Hematopoietic multipotent progenitor cell (in vitro differentiated cells): ENCODE data around the gene ZNF746. TPM values are rescaled to one million over a fixed set of nuclear protein-coding genes. Genes with fewer than 3 reads are reported as not detected.
A peak's percentile ranks its signal among the peaks of the same experiment; 100 is the strongest.
"Not testable (repeated sequence)": the region's sequence is repeated elsewhere in the genome, so short reads cannot be mapped to it uniquely, and the experiment has no call there.

Experiments
- DNase-seq, 3 donors: peaks; one replicate each; pipeline ENCODE4 v3.0.0-alpha.2; 2011 to 2015; ENCODE audit warnings: low read depth in 2 of 3, low spot score in 2 of 3
- total RNA-seq: library from RNA; depleted of rRNA; stranded (reverse); fragments of >200 nt; gene quantifications from one replicate; pipeline ENCODE4 v1.2.3, GENCODE V29; 2012

ZNF746 gene
- total RNA-seq, 1 donor, result 36.1 TPM

DNA sequence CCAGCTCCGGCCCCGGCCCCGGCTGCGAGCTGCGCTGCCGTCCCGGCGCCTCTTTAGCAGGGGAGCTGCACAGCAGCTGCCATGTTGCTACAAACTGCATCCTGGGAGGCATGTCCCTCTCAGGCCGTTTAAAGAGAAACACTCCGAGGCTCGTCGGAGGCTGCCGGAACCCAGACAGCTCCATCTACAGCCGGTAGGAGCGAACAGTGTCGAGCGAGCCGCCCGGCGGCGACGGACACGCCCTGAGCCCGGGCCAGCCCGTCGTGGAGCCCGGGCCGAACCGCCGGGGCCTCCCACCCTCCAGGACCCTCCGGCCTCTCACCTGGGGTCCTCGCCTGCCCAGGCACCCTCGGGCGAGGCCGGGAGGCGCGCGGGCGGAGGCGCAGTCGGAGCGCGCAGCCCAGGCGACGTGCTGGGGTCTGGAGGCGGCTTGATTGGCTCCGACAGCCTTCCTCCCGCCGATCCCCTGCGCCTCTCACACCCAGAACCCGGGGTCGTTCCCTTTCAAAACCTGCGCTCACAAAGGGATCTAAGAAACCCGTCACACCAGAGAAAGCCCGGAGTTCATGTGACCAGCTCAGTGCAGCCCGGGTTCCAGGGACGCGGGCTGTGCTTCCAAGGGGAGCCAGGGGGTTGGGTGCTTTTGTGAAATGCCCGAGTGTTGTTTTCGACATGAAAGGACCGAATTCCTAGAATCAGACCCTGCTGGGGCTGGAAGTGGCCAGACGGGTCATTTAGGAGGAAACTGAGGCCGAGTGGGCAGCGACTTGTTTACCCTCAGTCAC, 36.9 kb downstream of the ZNF746 start, which contains the start of gene ZNF777:
ZNF777 (minus strand) TSS at position 570 of the 785 bp plus-strand sequence. CDS start 5,040 bp downstream, outside the sequence.
- DNase-seq, result peak; percentile 58 to 90 (median 83)

DNA sequence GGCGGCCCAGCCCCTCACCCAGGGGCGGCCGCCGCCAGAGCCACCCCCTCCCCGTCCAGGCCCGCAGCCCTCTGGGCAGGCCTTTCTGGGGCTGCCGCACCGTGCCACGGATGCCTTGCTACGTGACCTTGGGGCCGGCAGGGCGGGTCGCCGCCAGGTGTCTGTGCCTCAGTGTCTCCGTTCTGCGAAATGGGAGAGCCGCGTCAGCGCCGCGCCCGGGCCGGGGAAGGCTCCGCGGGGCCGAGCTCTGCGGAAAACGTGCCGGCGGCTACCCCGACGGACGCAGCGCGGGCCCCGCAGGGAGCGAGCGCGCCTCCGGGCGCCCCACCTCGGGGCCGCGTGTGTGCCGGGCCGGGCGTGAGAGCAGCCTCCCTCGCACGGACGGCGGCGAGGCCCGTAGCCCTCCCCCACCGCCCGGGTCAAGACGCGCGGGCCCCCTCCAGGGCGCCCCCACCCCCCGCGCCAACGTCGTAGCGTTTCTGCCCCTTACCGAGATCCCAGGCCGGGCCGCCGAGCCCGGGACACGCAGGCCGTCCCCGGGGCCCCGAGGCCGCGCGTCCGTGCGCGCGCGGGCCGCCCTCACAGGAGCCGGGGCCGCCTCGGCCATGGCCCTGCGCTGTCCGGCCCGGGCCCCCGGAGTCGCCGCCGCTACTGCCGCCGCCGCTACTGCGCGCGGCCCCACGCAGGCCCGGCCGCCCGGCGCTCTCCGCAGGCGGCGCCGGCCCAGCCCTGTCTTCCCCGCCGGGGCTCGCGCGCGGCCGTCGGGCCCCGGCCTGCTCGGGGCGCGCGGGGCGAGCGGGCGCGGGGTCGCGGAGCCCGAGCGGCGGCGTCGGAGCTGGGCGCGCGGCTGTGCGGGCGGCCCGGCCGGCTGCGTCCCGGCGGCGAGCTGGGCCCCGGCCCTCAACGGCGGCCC, 37.8 kb downstream of the ZNF746 start:
- peak in 1 of 3 donors; percentile 14 for DNase-seq

DNA sequence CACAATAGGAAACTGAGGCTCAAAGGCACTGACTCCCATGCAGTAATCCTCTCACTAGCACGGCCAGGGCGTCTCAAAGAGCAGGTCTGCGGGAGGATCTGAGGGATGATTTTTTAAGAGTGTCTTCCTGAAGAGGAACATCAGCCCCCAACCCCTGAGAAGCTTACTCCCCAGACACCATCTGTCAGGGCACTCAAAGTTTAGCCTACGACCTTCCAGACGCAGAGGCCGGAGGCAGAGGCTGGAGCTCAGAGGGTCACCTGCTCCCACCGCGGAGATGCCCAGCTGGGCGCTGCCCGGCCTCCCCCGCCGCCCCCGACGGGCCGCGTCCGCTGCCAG, 38.4 kb downstream of the ZNF746 start:
- no peak for DNase-seq

DNA sequence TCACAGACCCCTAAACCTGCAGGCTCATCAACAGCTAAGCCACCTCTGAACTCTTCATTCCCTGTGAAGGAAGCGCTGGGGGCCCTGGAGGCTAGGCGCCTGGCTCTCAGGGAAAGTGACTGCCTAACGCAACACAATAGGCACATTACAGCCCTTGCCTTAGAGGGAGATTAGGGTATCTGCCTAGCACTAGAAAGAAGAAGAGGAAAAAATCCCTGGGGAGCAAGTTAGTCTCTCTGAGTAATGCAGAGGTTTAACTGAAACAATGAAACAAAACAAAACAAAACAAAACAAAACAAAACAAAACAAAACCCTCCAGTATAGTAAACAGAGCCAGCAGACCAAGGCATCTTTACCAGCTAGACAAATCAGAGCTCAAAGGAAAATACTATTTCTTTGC, 39.4 kb downstream of the ZNF746 start:
- DNase-seq, result no peak

DNA sequence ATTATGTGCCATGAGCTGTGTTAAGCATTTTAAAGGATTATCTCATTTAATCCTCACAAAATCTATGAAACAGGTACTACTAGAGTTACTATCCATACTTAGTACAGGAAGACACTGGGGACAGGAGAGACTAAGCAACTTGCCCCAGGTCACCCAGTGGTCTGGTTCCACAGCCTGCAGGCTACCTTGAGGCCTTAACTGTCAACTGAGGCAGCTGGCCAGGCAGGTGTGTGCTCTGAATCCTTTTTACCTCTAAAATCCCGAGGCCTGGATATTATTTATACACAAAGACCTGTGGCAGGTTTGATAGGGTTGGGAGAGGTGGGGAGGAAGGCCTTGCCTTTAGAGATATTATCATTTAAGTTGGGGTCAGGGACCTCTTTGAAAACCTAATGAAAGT, 39.8 kb downstream of the ZNF746 start:
- DNase-seq, result no peak

DNA sequence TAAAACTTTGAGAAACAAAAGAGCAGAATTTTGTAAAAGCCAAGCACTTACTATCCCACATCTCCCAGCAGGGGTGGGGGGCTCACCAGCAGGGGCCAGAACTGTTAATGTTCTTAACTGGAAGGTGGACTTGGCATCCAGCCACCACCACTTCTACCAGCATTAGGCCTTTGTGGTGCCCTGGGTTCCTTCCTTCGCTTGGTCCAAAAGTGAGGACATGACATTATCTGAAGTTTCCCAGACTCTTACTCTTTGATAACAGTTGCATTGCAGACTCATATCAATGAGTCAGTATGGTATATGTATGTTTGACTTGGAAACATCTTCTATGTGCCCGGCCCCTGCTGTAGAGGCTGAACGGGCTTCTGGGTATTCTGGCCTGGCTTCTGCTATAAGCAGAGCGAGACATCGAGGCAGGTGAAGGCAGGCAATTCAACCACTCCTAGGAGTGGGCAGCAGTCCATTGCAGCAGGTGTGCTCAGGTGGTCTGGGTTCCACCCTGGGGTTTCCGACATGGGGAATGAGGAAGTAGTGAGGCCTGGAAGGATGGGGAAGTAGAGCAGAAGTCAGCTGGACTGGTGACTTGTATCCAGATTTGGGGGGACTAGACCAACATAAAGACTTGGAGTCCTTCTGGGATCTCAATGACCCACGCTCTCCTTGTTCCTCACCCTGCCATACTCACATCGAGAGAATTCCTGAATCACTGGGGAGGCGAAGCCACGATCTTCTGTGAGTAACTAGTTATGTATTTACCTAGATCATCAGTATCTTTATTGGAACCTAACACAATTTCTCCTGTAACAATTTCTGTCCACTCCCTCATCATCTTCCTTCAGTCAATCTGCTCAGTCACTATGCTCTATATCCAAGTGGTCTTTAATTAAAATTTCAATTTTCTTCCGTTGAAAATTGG, 40.8 kb downstream of the ZNF746 start:
- DNase-seq, result no peak

DNA sequence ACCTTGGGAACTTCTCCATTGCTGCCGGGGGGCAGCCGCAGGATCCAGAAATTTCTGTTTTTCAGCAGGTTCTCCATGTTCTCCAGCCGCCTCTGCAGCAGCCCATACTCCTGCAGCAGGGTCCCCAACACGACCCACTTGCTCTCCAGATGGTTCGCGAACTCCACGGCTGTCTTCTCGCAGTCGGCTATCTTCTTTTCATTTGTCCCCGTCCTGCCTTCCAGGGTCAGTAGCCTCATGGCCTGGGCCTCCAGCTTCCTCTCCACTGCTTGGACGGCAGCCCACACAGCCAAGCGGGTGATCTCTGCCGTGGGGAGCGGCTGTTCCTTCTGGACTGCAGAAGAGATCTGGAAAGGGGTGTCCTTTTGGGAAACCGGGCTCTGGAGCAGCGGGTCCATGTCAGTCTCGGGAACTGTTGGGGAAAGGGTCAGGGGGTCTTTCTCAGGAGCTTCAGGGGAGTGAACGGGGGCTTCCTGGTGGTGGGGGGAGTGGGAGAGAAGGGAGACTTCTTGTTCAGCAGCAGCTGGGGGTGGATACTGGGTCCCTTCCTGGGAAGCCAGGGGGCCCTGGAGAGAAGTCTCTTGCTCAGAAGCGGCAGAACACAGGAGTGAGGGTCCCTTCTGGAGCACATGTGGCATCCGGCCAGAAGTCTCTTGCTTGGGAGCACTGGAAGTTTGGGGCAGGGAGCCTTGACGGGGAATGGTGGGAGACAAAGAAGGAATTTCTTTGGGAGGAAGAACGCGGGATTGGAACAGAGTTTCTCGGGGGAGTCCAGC, 42.2 kb downstream of the ZNF746 start:
- no peak for DNase-seq

DNA sequence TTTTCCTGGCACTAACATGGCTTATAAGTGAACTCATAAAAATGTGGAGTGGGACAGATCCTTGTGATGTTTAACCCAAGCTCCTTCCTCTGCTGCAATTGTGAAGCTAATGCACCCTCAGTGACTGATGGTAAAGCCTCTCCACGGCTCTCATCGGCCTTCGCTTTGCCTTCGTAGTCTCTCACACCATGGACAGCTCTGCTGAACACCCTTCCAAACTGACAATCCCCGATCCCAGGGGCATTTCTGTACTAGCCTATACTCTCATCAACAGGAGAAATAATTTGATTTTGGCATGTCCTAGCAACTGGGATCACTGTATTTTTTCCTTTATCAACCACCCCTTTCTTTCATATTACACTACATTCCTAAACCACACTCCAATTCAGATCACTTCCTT, 42.9 kb downstream of the ZNF746 start:
- DNase-seq, result no peak

DNA sequence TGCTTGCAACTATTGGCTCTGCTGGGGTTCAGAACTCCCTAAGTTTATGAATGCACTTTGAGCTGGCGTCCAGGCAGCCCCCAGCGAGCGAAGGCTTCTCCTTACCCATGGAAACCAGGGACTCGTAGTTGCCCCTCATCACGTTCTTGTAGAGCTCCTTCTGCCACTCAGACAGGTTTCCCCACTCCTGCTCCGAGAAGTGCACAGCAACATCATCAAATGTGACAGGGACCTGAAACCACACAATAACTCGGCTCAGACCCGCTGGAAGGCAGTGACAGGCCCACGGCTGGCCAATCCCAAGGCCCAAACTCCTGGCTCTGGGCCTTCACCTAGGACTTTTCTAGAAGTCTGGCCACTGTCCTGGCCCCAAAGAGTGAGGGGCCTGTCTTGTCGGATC, 43.6 kb downstream of the ZNF746 start:
- no peak for DNase-seq

DNA sequence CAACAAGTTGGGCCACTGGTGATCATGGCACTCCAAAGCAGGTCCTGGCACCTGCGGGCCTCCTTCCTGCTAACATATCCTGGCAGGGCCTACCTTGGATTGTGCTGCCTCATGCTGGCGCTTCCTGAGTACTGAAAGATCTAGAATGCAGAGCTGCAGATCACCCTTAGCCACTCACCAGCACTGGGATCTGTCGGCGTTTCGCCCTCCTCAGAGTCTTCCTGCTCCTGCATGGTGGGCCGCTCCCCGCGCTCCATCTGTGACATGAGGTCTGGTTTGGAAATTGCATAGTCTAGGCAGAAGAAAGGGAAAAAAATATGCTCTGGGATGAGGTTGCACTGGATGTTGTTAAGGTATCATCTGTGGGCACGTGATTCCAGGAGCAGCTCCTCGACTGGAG, 46.8 kb downstream of the ZNF746 start:
- DNase-seq, result no peak

DNA sequence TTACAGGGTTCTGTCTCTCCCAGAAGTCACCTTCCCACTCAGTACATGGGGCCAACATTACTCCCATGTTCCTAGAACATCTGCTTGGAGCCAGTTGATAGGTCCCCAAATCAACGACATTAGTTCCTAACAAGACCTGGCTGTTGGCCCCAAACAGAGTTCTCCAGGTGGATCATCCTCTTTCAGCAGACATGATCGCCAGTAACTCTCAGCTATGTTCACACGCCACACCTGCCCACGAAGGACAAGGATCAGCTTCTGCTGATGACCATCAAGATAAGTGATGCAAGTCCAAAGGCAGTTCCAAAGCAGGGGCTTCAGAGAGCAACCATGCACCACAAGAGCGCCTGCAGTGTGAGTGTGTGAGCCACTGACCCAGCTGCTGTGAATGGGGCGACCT, 47.7 kb downstream of the ZNF746 start:
- DNase-seq, result no peak

DNA sequence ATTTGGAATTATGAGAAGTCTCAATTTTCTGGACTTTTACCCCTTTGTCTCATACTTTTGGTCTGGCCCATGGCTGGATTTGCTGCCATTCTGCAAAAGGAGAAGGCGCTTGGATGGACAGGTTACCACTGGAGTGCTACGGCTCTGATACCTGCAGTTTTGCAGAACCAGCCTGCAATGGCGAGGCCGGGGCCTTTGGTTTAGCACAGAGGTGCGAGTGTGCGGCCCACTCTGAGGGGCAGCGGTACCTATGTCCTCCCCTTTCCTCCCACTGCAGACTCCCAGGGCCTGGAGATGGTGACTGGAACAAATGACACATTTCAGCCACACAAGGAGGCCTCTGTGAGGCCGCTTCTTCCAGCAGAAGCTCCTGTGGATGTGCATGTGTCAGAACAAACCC, 48.6 kb downstream of the ZNF746 start:
- no peak for DNase-seq

DNA sequence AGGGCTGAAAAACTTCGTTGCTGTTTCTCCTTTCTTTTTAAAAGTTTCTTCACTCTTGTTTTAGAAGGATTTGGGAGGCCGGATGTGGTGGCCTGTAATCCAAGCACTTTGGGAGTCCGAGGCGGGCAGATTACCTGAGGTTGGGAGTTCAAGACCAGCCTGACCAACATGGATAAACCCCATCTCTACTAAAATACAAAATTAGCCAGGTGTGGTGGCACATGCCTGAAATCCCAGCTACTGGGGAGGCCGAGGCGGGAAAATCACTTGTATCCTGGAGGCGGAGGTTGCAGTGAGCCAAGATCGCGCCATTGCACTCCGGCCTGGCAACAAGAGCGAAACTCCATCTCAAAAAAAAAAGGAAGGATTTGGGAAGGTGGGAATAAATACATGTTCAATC, 51.6 kb downstream of the ZNF746 start:
- not testable (repeated sequence) for DNase-seq

DNA sequence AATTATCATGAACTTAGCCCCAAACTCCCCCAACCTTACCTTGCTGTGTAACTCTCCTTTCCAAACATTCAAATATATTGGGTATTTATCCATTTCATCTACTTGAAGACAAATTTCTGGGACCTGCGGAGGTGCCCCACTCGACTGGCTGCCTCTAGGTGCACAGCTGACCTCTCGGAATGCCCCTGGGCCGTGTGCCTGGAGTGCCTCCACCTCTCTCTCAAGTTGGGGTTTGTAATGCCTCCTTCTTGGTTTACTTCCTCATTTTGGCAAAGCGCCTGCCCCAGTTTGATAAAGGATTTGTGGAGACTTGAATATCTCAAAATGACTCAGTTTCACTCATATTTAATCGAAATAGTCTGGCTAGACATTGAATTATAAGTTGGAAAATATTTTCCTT, 53.3 kb downstream of the ZNF746 start:
- DNase-seq, result peak in 1 of 3 donors; percentile 37

DNA sequence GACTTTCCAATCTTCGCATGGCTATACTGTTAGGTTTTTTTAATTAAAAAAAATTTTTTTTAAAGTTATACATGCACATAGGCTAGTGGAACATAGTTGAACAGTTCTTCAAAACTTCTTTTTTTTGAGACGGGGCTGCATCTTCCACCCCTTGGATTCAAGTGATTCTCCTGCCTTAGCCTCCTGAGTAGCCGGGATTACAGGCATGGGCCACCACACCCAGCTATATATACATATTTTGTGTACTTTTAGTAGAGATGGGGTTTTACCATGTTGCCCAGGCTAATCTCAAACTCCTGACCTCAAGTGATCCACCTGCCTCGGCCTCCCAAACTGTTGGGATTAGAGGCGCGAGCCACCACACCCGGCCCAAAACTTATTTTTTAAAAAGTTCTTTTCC, 54.1 kb downstream of the ZNF746 start:
- DNase-seq, result no peak

DNA sequence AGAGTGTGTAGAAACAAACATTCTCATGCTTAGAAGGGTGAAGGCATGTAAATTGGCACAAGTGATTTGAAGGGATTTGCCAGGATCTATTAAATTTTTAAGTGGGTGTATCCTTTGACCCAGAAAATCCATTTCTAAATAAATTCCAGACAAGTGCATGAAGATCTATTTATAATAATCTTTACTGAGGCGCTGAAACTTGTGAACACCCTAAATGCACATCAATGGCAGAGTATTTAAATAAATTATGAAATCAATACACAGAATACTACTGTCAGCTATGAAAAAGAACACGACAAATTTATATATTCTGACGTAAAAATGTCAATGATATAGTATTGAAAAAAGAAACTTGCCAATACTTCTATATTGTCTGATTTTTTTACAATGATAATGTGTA, 54.7 kb downstream of the ZNF746 start:
- DNase-seq, result no peak

DNA sequence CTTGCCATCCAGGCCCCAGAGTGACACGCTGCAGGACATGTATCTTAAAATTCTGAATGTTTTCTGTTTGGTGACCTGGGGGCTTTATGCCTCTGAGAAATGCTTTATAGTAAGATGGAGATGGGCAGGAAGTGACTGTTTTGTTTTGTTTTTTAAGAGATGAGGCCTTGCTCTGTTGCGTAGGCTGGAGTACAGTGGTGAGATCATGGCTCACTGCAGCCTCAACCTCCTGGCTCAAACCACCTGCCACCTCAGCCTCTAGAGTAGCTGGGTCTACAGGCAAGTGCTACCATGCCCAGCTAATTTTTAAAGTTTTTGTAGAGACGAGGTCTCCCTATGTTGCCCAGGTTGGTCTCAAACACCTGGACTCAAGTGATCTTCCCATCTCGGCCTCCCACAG, 57.4 kb downstream of the ZNF746 start:
- DNase-seq, result no peak

DNA sequence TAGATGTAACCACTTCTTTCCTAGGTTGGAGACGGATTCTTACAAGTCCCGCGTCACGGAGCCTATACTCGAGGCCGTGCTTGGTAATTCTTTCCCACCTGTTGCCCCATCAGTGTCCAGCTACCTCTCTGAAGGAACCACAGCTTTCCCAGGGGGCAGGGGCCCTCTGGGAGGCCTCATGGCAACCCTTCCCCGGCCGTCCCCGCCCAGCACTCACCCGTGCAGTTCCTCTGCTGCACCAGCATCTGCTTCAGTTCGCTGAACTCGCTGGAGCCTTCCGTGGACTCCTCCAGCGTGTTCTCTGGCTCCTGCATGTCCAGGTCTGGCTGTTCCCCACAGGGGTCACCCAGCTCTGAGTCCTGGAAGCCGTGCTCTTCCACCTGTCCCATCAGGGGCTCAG, 61.3 kb downstream of the ZNF746 start:
- no peak for DNase-seq

DNA sequence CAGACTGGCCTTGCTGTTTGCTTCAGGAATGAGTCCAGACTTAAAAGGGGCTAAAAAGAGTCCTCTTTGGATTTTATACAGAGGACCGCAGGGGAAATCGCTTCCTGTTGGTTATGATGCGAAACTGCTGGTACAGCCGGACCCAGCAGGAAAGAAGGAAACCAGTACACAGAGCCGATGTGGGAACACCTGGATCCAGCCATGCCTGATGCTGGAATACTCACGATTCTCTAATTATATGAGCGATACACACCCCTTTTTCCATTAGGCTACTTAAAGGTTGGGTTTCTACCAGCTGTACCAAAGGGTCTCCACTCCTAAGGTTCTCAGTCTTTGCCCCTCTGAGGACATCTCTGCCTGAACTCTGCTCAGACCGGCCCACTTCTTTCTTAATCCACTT, 64.5 kb downstream of the ZNF746 start:
- DNase-seq, result no peak

DNA sequence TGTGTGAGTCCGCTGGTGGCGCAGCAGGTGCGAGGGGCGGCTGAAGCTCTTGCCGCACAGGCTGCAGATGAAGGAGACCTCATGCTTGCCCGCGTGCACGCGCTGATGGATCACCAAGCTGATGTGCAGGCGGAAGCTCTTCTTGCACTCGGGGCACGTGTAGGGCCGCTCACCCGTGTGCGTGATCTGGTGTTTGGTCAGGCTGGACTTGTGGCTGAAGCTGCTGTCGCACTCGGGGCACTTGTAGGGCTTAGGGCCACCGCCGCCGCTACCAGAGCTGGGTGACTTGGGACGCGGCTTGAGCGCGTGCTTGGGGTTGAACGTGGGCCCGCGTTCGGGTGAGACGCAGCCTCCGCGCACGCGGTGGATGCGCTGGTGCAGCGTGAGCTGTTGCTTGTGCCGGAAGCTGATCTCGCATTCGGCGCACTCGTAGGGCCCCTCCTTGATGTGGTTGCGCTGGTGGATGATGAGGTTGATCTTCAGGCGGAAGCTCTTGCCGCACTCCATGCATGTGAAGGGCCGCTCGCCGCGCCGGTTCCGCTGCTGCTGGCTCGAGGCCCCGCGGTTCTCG, 65.4 kb downstream of the ZNF746 start:
- DNase-seq, result no peak
